ENCODE results near the gene TTC33. TPM values are rescaled to one million over a fixed set of nuclear protein-coding genes. Genes with fewer than 3 reads are reported as not detected.

The TTC33 gene
- total and polyA plus RNA-seq, 2 of the 4 experiments (the other 2 are of a cell fraction) = 3.1 to 8.1 TPM

GRCh38 chr5:40584054-40584453, 171.7 kb downstream of the TTC33 start:
- H3K4me1 ChIP-seq (ENCODE audit: control insufficient read depth, insufficient read depth, low read length) = no peaks in the 10 kb centered on the region
- BruUV-seq (replicated peaks) = no TSS peak
- H3K9me3 ChIP-seq (ENCODE audit: control insufficient read depth, insufficient read depth, low read length) = no peaks in the 10 kb centered on the region
- DNase-seq (no peak), ATAC-seq (ENCODE audit: low read depth) (no peak)
- no peak overlapping the region for H4K5ac ChIP-seq (ENCODE audit: low read depth, low read length)
- no peak overlapping the region for H2BK20ac ChIP-seq (ENCODE audit: low read depth, low read length)
- no peak overlapping the region for H4K8ac ChIP-seq (ENCODE audit: low read depth in 2 of 2, low read length in 2 of 2)
- H2AK5ac ChIP-seq (ENCODE audit: low read depth, low read length) = no peak overlapping the region
- no peak overlapping the region for H2BK15ac ChIP-seq (ENCODE audit: low read depth, low read length)
- no peak overlapping the region for H3K56ac ChIP-seq (ENCODE audit: extremely low read depth, insufficient read depth, low read length)
- no peak overlapping the region for H3K4ac ChIP-seq (ENCODE audit: low read depth, low read length)
- dilution Hi-C loops (cut with HindIII; ENCODE audit: low sequenced_read_pairs, unreplicated experiment) = no loop called here
- no peaks in the 10 kb centered on the region for H3K36me3 ChIP-seq (ENCODE audit: control insufficient read depth, insufficient read depth, low read length)
- in situ Hi-C loops (cut with MboI; ENCODE audit: low sequenced_read_pairs) = no loop called here
- no peak overlapping the region for H3K4me2 ChIP-seq (ENCODE audit: low read depth, low read length)
- no peak overlapping the region for H2BK5ac ChIP-seq (ENCODE audit: low read depth, low read length, poor library complexity, severe bottlenecking)
- no peak overlapping the region for H2BK120ac ChIP-seq (ENCODE audit: low read depth, low read length)
- no peak overlapping the region for H3K23ac ChIP-seq (ENCODE audit: low read depth, low read length)
- POLR2A ChIA-PET (ENCODE audit: unreplicated experiment) = no interaction called here
- no peaks in the 10 kb centered on the region for H3K27me3 ChIP-seq (ENCODE audit: control insufficient read depth, insufficient read depth, low read length)
- H3K18ac ChIP-seq (ENCODE audit: low read depth, low read length) = no peak overlapping the region
- no peaks in the 10 kb centered on the region for H3K79me1 ChIP-seq (ENCODE audit: low read depth in 1 of 2, low read length in 2 of 2)
- no peak overlapping the region for H3K14ac ChIP-seq (replicated peaks; ENCODE audit: low read depth, low read length)
- no peak overlapping the region for H4K91ac ChIP-seq (ENCODE audit: insufficient read depth, low read depth, low read length)
- H3K9ac ChIP-seq (ENCODE audit: low read depth, low read length) = no peak overlapping the region
- CTCF ChIA-PET = no interaction called here
- H4K20me1 ChIP-seq (ENCODE audit: insufficient read depth, low read length) = no peaks in the 10 kb centered on the region
- no peak overlapping the region for H3K27ac ChIP-seq (ENCODE audit: insufficient read depth, low read length)
- H2AFZ ChIP-seq (replicated peaks; ENCODE audit: low read length, poor library complexity) = no peak overlapping the region
- no peak overlapping the region for H2AK9ac ChIP-seq (replicated peaks; ENCODE audit: low read depth, low read length, poor library complexity)
- WGBS, 2 experiments (ENCODE audit: extremely low coverage in 2 of 2, insufficient read length in 1 of 2) = no CpG with 5 or more reads among the region's 2 CpGs
- no peak overlapping the region for H3K4me3 ChIP-seq (ENCODE audit: insufficient read depth, low read depth, low read length)
- intact Hi-C loops (cut with micrococcal nuclease) = no loop called here
- H3K9me1 ChIP-seq (ENCODE audit: insufficient read depth, low read length) = no peaks in the 10 kb centered on the region
- no peak for TF ChIP-seq RFX5 (IDR thresholded peaks at IDR 0.05; ENCODE audit: low read depth, low read length)
- TF ChIP-seq CEBPB (IDR thresholded peaks at IDR 0.05; ENCODE audit: low read depth, low read length) = no peak
- TF ChIP-seq, protein P1, sequence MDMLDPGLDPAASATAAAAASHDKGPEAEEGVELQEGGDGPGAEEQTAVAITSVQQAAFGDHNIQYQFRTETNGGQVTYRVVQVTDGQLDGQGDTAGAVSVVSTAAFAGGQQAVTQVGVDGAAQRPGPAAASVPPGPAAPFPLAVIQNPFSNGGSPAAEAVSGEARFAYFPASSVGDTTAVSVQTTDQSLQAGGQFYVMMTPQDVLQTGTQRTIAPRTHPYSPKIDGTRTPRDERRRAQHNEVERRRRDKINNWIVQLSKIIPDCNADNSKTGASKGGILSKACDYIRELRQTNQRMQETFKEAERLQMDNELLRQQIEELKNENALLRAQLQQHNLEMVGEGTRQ (IDR thresholded peaks at IDR 0.05; ENCODE audit: low read depth, low read length) = no peak
- TF ChIP-seq MAFK (IDR thresholded peaks at IDR 0.05; ENCODE audit: low read depth, low read length) = no peak
- TF ChIP-seq, protein P2, sequence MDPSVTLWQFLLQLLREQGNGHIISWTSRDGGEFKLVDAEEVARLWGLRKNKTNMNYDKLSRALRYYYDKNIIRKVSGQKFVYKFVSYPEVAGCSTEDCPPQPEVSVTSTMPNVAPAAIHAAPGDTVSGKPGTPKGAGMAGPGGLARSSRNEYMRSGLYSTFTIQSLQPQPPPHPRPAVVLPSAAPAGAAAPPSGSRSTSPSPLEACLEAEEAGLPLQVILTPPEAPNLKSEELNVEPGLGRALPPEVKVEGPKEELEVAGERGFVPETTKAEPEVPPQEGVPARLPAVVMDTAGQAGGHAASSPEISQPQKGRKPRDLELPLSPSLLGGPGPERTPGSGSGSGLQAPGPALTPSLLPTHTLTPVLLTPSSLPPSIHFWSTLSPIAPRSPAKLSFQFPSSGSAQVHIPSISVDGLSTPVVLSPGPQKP (IDR thresholded peaks at IDR 0.05; ENCODE audit: borderline replicate concordance, low read depth, low read length) = no peak
- TF ChIP-seq FOS (IDR thresholded peaks at IDR 0.05; ENCODE audit: low read depth, low read length) = no peak
- no peak for TF ChIP-seq MAZ (IDR thresholded peaks at IDR 0.05; ENCODE audit: borderline replicate concordance, low read depth, low read length)
- no peak for TF ChIP-seq SMC3 (IDR thresholded peaks at IDR 0.05; ENCODE audit: low read depth, low read length)
- no peak for TF ChIP-seq NFE2L2 (IDR thresholded peaks at IDR 0.05; ENCODE audit: low read depth, low read length)
- no peak for TF ChIP-seq MXI1 (IDR thresholded peaks at IDR 0.05; ENCODE audit: borderline replicate concordance, low read depth, low read length)
- TF ChIP-seq RAD21 (IDR thresholded peaks at IDR 0.05; ENCODE audit: low read length) = no peak
- TF ChIP-seq, protein P3, sequence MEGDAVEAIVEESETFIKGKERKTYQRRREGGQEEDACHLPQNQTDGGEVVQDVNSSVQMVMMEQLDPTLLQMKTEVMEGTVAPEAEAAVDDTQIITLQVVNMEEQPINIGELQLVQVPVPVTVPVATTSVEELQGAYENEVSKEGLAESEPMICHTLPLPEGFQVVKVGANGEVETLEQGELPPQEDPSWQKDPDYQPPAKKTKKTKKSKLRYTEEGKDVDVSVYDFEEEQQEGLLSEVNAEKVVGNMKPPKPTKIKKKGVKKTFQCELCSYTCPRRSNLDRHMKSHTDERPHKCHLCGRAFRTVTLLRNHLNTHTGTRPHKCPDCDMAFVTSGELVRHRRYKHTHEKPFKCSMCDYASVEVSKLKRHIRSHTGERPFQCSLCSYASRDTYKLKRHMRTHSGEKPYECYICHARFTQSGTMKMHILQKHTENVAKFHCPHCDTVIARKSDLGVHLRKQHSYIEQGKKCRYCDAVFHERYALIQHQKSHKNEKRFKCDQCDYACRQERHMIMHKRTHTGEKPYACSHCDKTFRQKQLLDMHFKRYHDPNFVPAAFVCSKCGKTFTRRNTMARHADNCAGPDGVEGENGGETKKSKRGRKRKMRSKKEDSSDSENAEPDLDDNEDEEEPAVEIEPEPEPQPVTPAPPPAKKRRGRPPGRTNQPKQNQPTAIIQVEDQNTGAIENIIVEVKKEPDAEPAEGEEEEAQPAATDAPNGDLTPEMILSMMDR (conservative IDR thresholded peaks at IDR 0.05; ENCODE audit: low read depth, low read length) = no peak
- TF ChIP-seq POLR2A (IDR thresholded peaks at IDR 0.05; ENCODE audit: low read depth, low read length) = no peak
- TF ChIP-seq RCOR1 (IDR thresholded peaks at IDR 0.05; ENCODE audit: insufficient replicate concordance, low read length) = no peak
- TF ChIP-seq CHD1 (IDR thresholded peaks at IDR 0.05; ENCODE audit: low read depth, low read length) = no peak

All from IMR-90 (cell line).